HG03457 (cell line): ENCODE data around the gene ZFAND3.

Source experiments
- ATAC-seq: cut with Tn5 transposase; IDR thresholded peaks from one replicate; pipeline ENCODE4 v1.9.1; 2021; ENCODE audit warnings: moderate number of reproducible peaks; ENCODE audit not compliant: unreplicated experiment

The ZFAND3 gene

GRCh38 chr6:37794825-37795224 lies 24.7 kb upstream of the ZFAND3 start:
- no peak for ATAC-seq

- ATAC-seq, result no peak
These were observed 20.9 kb upstream of the ZFAND3 start for GRCh38 chr6:37798436-37799262.

- no peak for ATAC-seq
These were observed 20.3 kb upstream of the ZFAND3 start for GRCh38 chr6:37799263-37799644.

- no peak for ATAC-seq
These were observed 18.6 kb upstream of the ZFAND3 start for GRCh38 chr6:37800703-37801604.

DNA sequence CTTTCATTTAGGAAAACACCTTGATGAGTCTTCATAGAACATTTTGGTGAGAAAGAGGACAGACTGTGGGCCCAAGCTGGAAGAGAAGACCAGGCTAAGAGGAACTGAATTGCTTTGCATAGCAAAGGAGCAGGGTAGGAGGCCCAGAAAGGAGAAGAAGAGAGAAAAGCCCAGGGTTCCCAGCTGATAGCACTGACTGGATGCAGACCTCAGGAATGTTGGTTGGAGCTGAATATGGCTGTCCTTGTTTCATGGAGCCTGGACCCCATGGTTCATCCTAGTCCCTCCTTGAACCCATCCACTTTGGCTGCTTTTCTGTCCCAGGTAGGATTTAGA lies 18.0 kb upstream of the ZFAND3 start:
- no peak for ATAC-seq

DNA sequence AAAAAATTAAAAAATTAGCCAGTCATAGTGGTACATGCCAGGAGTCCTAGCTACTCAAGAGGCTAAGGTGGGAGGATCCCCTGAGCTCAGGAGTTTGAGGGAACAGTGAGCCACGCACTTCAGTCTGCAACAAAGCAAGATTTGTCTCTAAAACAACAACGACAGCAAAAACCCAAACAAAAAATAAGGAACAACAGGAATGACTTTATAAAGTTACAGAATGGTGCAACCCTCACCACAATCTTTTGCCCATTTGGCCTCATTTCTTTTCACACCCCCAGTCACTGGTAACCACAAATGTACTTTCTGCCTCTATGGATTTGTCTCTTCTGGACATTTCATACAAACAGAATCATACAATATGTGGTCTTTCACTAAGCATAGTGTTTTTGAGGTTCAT lies 16.7 kb upstream of the ZFAND3 start:
- no peak for ATAC-seq

- no peak for ATAC-seq
These were observed 14.9 kb upstream of the ZFAND3 start for GRCh38 chr6:37804586-37804985.

DNA sequence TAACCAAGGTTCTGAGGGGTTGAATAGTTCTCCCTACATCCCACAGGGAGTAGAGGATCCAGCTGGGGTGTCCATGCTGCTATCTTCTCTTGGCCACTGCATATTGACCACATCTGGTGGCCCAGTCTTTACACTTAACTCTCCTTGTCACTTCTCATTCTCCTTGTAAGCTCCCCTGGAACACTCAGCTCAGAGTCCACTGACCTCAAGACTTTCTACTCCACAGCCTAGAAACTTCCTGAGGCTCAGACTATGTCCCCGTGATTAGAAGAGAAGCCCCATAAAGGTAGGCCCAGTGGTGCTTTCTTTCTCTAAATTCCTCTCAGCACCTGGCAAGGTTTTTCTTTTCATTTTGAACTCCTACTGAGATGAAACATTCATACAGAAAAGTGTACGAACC lies 13.3 kb upstream of the ZFAND3 start:
- no peak for ATAC-seq

- ATAC-seq, result no peak
These were observed 11.9 kb upstream of the ZFAND3 start for GRCh38 chr6:37807656-37808055.

DNA sequence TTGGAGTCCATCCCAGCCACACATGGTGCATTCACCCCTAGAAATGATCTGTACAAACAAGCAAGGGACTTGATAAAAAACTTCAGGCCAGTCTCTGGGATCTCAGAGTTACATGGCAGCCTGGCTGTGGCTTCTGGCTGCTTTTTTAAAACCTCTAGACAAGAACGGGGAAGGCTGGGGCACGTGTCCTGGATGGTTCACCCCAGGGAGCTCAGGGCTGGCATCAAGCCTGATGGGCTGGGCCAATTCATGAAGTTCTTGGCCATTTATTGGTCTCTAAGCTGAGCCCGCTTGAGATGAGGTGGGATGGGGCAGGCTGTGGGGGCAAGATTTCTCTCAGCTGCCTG lies 10.4 kb upstream of the ZFAND3 start:
- no peak for ATAC-seq

DNA sequence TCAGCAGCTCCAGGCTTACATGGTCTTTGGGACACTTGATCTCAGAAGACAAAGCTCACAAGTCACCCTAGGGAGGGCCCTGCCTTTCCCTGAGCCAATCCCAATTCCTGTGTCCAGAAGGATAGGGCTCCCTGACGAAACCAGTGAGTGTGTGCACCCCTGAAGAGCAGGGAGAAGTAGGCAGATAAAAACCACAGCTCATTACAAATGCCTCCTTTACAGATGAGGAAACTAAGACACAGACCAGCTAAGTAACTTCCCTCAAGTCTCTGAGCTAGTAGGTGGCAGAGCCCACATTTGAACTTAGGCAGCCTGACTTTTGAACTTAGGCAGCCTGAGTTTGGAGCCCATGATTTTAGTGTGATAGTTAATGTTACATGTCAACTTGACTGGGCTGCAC lies 6.7 kb upstream of the ZFAND3 start:
- ATAC-seq, result no peak

DNA sequence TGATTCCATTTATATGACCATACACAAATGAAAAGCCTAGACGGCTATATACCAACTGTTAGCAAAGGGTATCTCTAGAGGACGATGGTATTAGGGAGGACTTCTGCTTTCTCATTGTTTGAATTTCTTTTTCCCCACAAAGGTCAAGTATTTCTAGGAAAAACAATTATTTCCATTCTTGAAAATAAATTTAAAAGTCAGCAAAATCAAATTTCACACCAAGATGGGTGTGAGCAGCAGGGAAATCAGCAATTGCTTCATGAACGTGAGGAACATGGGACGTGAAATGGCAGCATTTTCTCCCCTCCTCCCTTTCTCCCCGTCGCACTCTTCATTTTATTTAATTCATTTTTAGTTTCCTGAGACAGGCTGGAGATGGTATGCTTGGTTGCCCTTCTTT lies 5.2 kb upstream of the ZFAND3 start:
- ATAC-seq, result no peak

- ATAC-seq, result no peak
These were observed 2.7 kb upstream of the ZFAND3 start for GRCh38 chr6:37816599-37817375.

- ATAC-seq, result peak; percentile 54
These were observed 871 bp upstream of the ZFAND3 start for GRCh38 chr6:37818536-37819176.

DNA sequence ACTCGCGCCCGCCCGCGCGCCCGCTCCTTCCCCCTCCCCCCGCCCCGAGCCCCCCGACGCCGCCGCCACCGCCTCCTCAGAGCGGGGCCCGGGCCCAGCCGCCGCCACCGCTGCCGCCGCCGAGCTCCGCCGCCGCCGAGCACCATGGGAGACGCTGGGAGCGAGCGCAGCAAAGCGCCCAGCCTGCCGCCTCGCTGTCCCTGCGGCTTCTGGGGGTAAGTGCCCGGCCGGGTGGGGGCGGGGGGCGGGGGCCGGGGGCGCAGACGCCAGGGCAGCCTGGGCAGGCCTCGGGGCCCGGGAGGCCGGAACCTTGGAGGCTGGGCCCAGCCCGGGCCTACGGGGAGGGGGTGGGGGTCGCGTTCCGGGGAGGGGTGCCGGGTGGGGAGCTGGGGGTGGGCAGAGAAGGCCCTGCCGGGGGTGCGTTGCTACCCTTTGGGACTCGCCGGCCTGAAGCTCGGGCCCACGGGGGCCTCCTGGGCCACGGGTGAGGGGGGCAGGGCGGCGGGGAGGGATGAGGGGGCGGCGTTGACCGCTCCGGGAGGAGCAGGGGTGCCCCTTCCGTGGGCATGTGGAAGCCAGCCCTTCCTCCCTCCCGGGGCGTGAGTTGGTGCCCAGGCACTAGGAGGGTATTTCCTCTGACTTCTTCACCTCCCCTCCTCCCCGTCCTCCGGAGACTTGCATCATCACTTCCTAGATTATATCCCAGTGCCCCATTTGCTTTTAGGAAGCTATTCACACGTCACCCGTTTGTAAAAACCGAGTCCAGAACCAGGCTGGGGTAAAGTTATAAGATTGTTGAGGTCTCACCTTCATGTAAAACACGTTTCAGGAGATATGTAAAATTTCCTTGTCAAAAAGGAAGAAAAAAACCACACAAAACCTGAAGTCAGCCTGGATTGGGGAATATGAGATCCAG lies 533 bp downstream of the ZFAND3 start:
- no peak for ATAC-seq

GRCh38 chr6:37820718-37821079 lies 1.2 kb downstream of the ZFAND3 start:
- no peak for ATAC-seq

- no peak for ATAC-seq
These were observed 1.9 kb downstream of the ZFAND3 start for GRCh38 chr6:37821446-37821845.

GRCh38 chr6:37822851-37823682 lies 3.5 kb downstream of the ZFAND3 start:
- ATAC-seq, result no peak

GRCh38 chr6:37824170-37824569 lies 4.6 kb downstream of the ZFAND3 start:
- no peak for ATAC-seq
